Stimulated activated CD8-positive, alpha-beta memory T cell treated with anti-CD3 and anti-CD28 coated beads, Interleukin-4, amount 100 ng/mL, for 24 hours (primary cell): ENCODE results near the gene CDK11B.
"Not testable (repeated sequence)": the region's sequence is repeated elsewhere in the genome, so short reads cannot be mapped to it uniquely, and the experiment has no call there.

Source experiments
- DNase-seq: peaks from one replicate; pipeline ENCODE4 v3.0.0-alpha.2; 2020; ENCODE audit warnings: low read depth

The CDK11B gene

GRCh38 chr1:1683104-1683905 is 24.5 kb upstream of the CDK11B start:
- DNase-seq: no peak

DNA sequence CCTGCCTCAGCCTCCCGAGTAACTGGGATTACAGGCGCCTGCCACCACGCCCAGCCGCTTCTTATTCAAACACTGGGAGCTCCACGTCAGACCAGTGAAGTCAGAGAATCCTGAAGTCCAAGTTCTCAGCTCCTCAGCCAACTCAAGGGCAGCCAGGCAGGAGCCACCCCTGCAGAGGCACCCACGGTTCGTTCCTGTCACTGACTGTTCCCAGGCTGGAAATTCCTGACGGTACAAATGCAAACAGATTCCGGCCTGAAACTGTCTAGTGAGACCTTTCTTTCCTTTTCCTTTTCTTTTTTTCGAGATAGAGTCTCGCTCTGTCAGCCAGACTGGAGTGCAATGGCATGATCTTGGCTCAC is 22.1 kb upstream of the CDK11B start:
- no peak for DNase-seq

DNA sequence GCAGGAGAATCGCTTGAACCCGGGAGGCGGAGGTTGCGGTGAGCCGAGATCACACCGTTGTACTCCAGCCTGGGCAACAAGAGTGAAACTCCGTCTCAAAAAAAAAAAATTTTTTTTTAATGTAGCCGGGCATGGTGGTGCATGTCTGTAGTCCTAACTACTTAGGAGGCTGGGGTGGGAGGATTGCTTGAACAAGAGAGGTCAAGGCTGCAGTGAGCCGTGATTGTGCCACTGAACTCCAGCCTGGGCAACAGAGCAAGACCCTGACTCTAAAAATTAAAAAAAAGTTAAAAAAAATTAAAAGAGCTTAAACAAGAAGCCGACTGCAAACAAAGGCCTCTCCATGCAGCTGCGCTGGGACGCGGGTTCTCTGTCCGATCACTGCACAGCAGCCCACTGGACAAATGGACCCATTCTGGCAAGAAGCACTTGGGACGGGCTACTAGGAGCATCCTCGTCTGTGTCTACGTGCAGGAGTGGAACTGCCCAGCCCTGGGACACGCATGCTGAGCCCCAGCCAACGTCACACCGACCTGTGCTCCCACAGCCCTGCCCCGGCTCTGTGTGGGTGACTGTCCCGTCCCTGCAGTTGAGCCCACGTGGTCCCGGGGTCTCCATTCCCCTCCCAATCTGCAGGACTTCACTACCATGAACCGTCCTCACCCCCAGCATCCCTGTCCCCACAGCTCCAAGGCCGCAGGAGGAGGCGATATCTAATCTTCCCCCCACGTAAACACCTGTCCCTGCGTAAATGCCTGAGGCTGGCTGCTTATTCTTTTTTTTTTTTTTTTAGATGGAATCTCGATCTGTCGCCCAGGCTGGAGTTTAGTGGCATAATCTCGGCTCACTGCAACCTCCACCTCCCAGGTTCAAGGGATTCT is 21.5 kb upstream of the CDK11B start:
- DNase-seq: no peak

- no peak for DNase-seq
Observed at GRCh38 chr1:1678581-1679380, 20.0 kb upstream of the CDK11B start.

- DNase-seq: no peak
Observed at GRCh38 chr1:1677718-1678580, 19.1 kb upstream of the CDK11B start.

- DNase-seq: not testable (repeated sequence)
Observed at GRCh38 chr1:1676087-1676486, 17.3 kb upstream of the CDK11B start.

DNA sequence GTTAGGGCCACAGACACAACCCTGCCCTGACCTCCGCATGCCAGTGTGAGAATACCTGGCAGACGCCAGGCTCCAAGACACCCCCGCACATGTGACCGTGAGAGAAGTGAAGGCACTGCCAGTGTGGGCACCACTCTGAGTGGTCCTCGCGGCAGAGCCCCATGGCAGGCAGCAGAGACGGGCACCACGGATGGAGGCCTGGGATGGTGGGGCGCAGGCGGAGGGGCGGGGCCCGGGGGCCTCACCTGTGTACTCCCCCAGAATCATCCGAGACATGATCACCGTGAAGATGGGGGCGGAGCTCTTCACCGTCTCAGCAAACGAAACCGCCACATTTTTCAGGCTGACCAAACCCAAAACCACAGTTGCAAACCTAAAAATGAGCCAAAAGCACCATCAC is 16.4 kb upstream of the CDK11B start:
- not testable (repeated sequence) for DNase-seq

- DNase-seq: not testable (repeated sequence)
Observed at GRCh38 chr1:1674806-1675205, 16.0 kb upstream of the CDK11B start.

DNA sequence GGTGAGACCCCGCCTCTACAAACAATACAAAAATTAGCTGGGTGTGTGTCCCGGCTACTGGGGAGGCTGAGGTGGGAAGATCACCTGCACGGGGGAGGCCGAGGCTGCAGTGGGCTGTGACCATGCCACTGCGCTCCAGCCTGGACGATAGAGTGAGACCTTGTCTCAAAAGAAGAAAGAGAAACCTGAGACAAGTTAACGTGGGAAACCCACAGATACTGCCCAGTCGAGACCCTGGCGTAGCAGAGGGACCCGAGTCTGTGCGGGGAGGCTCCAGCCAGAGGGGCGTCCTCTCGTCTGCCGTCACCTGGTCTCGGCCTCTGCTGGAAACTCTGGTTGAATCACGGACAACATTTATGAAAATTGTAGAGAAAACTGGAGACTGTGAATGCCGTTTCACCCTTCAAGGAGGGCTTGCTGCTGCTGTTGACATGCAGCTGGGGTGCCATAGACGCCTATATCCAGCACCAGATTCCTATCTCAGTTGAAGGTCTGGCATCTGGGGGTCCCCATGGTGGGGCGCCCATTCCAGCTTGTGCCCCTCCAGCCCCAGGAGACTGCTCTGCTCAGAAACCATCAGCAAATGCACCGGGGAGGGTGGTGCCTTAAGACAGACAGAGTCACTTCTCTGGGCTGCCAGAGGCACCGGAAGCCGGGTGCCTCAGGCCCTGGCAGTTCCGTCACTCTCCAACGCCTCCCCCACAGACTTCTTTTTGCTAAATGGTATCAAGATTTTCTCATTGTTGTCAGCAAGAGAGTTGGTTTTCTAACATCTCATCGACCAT is 13.6 kb upstream of the CDK11B start:
- DNase-seq: no peak

- no peak for DNase-seq
Observed at GRCh38 chr1:1671365-1672119, 12.7 kb upstream of the CDK11B start.

GRCh38 chr1:1670866-1671265 is 12.1 kb upstream of the CDK11B start:
- DNase-seq: no peak

DNA sequence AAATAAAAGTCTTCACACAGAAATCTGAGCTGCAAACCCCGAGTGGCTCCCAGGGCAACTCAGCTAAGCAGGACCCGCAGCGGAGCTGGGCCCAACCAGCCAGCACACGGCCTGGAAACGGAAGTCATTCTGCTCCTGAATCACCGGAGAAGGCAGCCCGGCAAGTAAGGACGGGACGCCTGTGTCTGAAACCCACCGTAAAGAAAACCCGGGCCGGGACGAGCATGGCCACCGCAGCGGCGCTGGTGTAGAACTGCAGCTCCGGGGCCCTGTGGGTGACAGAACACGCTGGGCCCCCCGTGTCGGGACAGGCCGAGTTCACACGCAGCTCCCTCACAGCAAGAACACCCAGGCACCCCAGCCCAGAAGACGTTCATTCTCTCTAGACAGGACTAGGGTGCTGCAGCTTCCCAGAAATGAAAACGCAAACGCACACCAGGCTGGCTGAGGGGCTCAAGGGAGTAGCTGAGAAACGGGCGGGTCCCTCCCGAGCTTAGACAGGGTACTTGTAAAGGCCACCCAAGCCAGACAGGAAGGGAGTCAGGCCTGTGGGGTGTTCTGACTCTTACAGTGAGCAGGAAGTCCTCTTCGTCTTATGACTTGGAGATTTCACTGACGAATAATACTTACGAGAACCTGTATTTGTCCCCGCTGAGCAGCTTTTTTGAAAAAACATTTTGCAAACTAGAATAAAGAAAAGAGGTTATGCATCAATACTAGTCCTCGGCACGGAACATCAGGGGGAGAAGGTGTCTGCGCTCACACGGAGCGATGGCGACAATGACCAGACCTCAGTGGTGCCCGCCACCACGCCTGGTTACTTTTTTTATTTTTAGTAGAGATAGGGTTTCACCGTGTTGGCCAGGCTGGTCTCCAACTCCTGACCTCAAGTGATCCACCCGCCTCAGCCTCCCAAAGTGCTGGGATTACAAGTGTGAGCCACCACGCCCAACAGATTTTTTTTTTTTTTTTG is 10.9 kb upstream of the CDK11B start:
- DNase-seq: no peak

DNA sequence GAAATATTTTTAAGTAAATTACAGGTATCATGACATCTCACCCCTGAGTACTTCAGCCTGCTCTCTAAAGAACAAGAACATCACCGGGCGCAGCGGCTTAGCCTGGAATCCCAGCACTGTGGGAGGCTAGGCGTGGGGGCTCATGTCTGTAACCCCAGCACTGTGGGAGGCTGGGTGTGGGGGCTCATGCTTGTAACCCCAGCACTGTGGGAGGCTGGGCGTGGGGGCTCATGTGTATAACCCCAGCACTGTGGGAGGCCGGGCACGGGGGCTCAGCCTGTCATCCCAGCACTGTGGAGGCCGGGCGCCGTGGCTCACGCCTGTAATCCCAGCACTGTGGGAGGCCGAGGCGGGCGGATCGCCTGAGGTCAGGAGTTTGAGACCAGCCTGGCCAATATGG is 7.7 kb upstream of the CDK11B start:
- DNase-seq: no peak

DNA sequence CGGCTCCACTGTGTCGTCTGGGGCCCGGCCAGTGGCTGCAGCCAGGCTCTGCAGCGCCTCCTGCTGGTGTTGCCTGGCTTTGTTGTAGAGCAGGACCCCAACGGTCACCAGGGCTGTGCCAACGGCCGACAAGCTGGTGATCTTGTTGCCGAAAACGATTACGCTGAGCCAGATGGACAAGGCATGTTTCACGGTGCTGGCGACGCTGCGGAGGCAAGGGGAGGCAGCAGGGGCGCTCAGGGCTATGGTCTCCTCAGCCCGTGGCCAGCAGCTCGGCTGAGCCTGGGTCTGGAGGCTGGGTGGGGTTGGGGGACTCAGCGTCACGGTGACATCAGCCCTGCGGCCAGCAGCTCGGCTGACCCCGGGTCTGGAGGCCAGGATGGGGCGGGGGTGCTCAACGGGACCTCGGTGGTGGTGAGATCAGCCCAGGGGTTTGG is 7.0 kb upstream of the CDK11B start:
- no peak for DNase-seq

DNA sequence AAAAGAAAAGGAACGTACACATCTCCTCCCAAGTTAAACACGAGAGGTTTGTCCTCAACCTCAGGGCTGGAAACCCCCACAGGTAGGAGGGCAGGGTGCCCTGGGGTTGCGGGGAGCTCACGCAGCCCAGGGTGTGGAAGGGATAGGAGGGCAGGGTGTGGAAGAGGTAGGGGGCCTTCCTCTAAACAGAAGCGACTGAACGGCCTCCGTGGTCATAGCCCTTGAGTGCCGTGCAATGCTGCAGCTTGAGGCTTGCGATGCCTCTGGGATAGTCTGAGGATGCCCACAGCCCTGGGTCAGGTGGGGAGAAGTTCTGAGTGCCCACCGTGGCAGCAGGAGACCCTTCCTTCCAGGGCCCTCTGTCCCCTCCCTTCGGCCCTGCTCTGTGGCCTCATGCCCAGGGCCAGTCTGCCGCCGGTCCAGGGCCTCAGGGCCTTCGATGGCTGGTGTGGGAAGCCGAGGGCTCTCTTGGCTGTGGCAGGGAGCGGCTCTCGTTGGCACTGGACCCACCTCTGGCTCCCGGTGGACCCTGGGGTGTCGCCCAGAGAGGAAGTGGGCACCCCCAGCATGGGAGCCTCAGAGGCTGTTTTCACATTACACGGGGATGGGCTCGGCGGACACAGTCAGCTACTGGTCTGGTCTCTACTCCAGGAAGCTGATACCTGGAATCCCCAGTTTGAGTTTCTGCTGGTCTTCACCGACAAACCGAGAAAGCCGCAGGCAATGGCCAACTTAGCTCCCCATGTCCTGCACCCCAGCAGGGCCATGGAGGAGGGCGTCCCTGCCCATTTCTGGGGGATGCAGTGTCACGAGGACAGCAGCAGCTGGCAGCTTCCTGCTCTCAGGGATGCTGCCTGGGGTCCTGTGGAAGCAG is 6.4 kb upstream of the CDK11B start:
- DNase-seq: no peak

- DNase-seq: not testable (repeated sequence)
Observed at GRCh38 chr1:1664318-1664717, 5.5 kb upstream of the CDK11B start.

DNA sequence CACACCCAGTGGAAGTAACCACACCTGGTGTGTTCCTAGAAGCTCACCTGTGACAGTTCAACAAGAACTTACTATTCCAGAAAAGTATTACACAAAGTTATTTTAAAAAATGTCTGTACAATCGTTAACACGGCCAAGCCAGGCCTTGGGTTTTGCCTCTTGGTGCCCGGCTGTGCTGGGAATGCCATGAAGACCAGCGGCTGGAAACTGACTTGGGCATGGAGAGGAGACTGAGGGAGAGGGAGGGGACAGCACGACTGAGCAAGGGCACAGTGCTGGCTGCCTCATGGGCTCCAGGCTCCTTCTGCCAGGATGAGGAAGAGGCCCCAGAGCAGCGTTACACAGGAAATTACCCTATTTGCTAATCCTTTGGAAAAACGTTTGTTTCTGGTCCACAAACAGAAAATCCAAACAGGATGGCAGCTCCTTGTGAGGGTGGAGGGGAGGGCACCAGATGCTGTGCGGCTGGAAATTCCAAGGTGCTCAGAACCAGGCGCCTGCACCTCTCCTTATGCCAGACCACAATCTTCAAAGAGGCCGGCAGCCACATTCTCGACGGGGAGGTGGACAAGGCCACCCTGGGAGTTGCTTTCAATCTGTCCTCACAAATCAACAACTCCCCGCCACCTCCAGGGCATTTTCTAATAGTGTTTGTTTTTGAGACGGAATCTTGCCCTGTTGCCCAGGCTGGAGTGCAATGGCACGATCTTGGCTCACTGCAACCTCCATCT is 4.2 kb upstream of the CDK11B start:
- not testable (repeated sequence) for DNase-seq
